ENCODE results near the gene MNAT1. TPM values are rescaled to one million over a fixed set of nuclear protein-coding genes. Genes with fewer than 3 reads are reported as not detected.

Gene MNAT1
- total RNA-seq, 4 donors from 2014 or later = 8.4 to 25.4 (median 16.7) TPM

- no peak for TF ChIP-seq POLR2A (IDR thresholded peaks at IDR 0.05)
- TF ChIP-seq CTCF (IDR thresholded peaks at IDR 0.05) = no peak
- no peak for DNase-seq (ENCODE audit: low spot score in 2 of 2)
- H3K4me3 ChIP-seq (ENCODE audit: low read depth, poor library complexity, severe bottlenecking) = no peak overlapping the region
- intact Hi-C loops (cut with DNase I; ENCODE audit: low total_unique reads) = no loop called here
Observed at GRCh38 chr14:60935319-60935718, 200.8 kb downstream of the MNAT1 start.

GRCh38 chr14:60943637-60944032 is 209.1 kb downstream of the MNAT1 start:
- H3K4me3 ChIP-seq (ENCODE audit: low read depth, poor library complexity, severe bottlenecking) = no peak overlapping the region
- intact Hi-C loops (cut with DNase I; ENCODE audit: low total_unique reads) = no loop called here
- DNase-seq (ENCODE audit: low spot score in 2 of 2) = no peak
- TF ChIP-seq CTCF (IDR thresholded peaks at IDR 0.05) = no peak
- no peak for TF ChIP-seq POLR2A (IDR thresholded peaks at IDR 0.05)
- 83 to 90% methylated on average over 1 of the region's 1 CpG for WGBS, 2 donors

- H3K4me3 ChIP-seq (ENCODE audit: low read depth, poor library complexity, severe bottlenecking) = no peak overlapping the region
- no peak for TF ChIP-seq CTCF (IDR thresholded peaks at IDR 0.05)
- no peak for TF ChIP-seq POLR2A (IDR thresholded peaks at IDR 0.05)
- 47 to 67% methylated on average over 4 of the region's 4 CpGs for WGBS, 2 donors
- DNase-seq (ENCODE audit: low spot score in 2 of 2) = no peak
- intact Hi-C loops (cut with DNase I; ENCODE audit: low total_unique reads) = no loop called here
Observed at GRCh38 chr14:60944204-60944603, 209.6 kb downstream of the MNAT1 start.

DNA sequence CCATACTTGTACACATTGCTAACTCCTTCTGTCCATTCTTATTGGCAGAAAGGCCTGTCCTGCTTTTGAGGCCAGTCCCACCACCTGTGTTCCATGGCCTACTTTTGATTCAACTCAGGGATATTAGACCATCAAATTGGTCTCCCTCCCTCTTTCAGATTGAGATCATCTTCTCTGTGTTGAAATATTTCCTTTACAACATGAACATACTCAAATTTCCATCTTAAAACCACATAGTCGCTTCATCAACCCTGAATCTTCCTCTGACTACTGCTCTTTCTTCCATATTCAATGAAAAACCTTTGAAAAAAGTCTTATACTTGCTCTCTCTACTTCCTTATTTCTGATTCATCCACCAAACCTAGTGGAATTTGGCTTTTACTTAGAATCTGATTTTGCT is 211.4 kb downstream of the MNAT1 start:
- H3K4me3 ChIP-seq (ENCODE audit: low read depth, poor library complexity, severe bottlenecking) = no peak overlapping the region
- no peak for TF ChIP-seq POLR2A (IDR thresholded peaks at IDR 0.05)
- no peak for DNase-seq (ENCODE audit: low spot score in 2 of 2)
- intact Hi-C loops (cut with DNase I; ENCODE audit: low total_unique reads) = no loop called here
- WGBS, 2 donors = 85 to 91% methylated on average over 1 of the region's 1 CpG

GRCh38 chr14:60946773-60947172 is 212.2 kb downstream of the MNAT1 start:
- 86 to 93% methylated on average over 3 of the region's 3 CpGs for whole genome bisulfite sequencing, 2 donors
- H3K4me3 ChIP-seq (ENCODE audit: low read depth, poor library complexity, severe bottlenecking) = no peak overlapping the region
- intact Hi-C loops (cut with DNase I; ENCODE audit: low total_unique reads) = no loop called here
- TF ChIP-seq POLR2A (IDR thresholded peaks at IDR 0.05) (no peak), CTCF (IDR thresholded peaks at IDR 0.05) (no peak)
- no peak for DNase-seq (ENCODE audit: low spot score in 2 of 2)

GRCh38 chr14:60951776-60952435 is 217.3 kb downstream of the MNAT1 start:
- H3K4me3 ChIP-seq (ENCODE audit: low read depth, poor library complexity, severe bottlenecking) = no peak overlapping the region
- DNase-seq (ENCODE audit: low spot score in 2 of 2) = no peak
- WGBS, 2 donors = 53 to 57% methylated on average over 3 of the region's 3 CpGs
- TF ChIP-seq CTCF (IDR thresholded peaks at IDR 0.05) = no peak
- TF ChIP-seq POLR2A (IDR thresholded peaks at IDR 0.05) = no peak
- intact Hi-C loops (cut with DNase I; ENCODE audit: low total_unique reads) = no loop called here

Data from lower leg skin (tissue), 4 donors.